ENCODE data around the gene VWA1.

The VWA1 gene

GRCh38 chr1:1437904-1438376 is 2.5 kb downstream of the VWA1 start:
- Histone ChIP-seq H4K5ac (ENCODE audit: low read length) (no peak overlapping the region), H2BK120ac (ENCODE audit: low read depth, low read length) (no peak overlapping the region), H3K56ac (ENCODE audit: low read length) (no peak overlapping the region), H3K36me3 (ENCODE audit: control insufficient read depth, insufficient read depth, low read length) (no peaks in the 10 kb centered on the region), H3K23ac (ENCODE audit: low read length) (no peak overlapping the region), H4K8ac (ENCODE audit: low read depth, low read length) (no peak overlapping the region), H2BK5ac (ENCODE audit: low read length) (no peak overlapping the region), H3K9ac (ENCODE audit: low read length) (peak overlapping the region; percentile 12), H3K4me1 (ENCODE audit: control insufficient read depth, low read depth, low read length) (peaks cover 10% of the 10 kb centered on the region), H3K4me3 (ENCODE audit: low read length) (no peak overlapping the region), H3K4ac (ENCODE audit: low read depth, low read length) (no peak overlapping the region), H3K27me3 (ENCODE audit: insufficient read depth, low read length, poor library complexity) (no peaks in the 10 kb centered on the region), H3K79me1 (ENCODE audit: low read length) (peaks cover 3% of the 10 kb centered on the region), H3K18ac (ENCODE audit: low read length) (no peak overlapping the region), H2BK15ac (replicated peaks; ENCODE audit: low read depth) (no peak overlapping the region), H3K79me2 (ENCODE audit: control insufficient read depth, insufficient read depth, low read length) (peaks cover 19% of the 10 kb centered on the region), H3K27ac (ENCODE audit: low read depth, low read length) (no peak overlapping the region), H2AK5ac (ENCODE audit: low read length) (no peak overlapping the region), H3K4me2 (ENCODE audit: low read length) (no peak overlapping the region)
- DNase-seq = no peak
- WGBS (ENCODE audit: extremely low coverage, insufficient coverage, low lambda C conversion rate) = no CpG with 5 or more reads among the region's 11 CpGs

GRCh38 chr1:1438531-1439381 is 3.3 kb downstream of the VWA1 start:
- no peak overlapping the region for H3K56ac ChIP-seq (ENCODE audit: low read length)
- H2AK5ac ChIP-seq (ENCODE audit: low read length) = no peak overlapping the region
- H3K9ac ChIP-seq (ENCODE audit: low read length) = no peak overlapping the region
- peaks cover 6% of the 10 kb centered on the region for H3K4me1 ChIP-seq (ENCODE audit: control insufficient read depth, low read depth, low read length)
- DNase-seq = no peak
- no peak overlapping the region for H3K4me2 ChIP-seq (ENCODE audit: low read length)
- no peak overlapping the region for H3K4ac ChIP-seq (ENCODE audit: low read depth, low read length)
- H3K36me3 ChIP-seq (ENCODE audit: control insufficient read depth, insufficient read depth, low read length) = no peaks in the 10 kb centered on the region
- H3K79me1 ChIP-seq (ENCODE audit: low read length) = peaks cover 3% of the 10 kb centered on the region
- no peak overlapping the region for H2BK5ac ChIP-seq (ENCODE audit: low read length)
- no peak overlapping the region for H3K23ac ChIP-seq (ENCODE audit: low read length)
- no CpG with 5 or more reads among the region's 45 CpGs for WGBS (ENCODE audit: extremely low coverage, insufficient coverage, low lambda C conversion rate)
- H2BK15ac ChIP-seq (replicated peaks; ENCODE audit: low read depth) = no peak overlapping the region
- H3K27me3 ChIP-seq (ENCODE audit: insufficient read depth, low read length, poor library complexity) = no peaks in the 10 kb centered on the region
- no peak overlapping the region for H3K18ac ChIP-seq (ENCODE audit: low read length)
- no peak overlapping the region for H4K8ac ChIP-seq (ENCODE audit: low read depth, low read length)
- H3K27ac ChIP-seq (ENCODE audit: low read depth, low read length) = no peak overlapping the region
- H3K4me3 ChIP-seq (ENCODE audit: low read length) = no peak overlapping the region
- H3K79me2 ChIP-seq (ENCODE audit: control insufficient read depth, insufficient read depth, low read length) = peaks cover 19% of the 10 kb centered on the region
- no peak overlapping the region for H4K5ac ChIP-seq (ENCODE audit: low read length)
- H2BK120ac ChIP-seq (ENCODE audit: low read depth, low read length) = no peak overlapping the region

GRCh38 chr1:1439546-1440261 is 4.2 kb downstream of the VWA1 start:
- no peak overlapping the region for H3K9ac ChIP-seq (ENCODE audit: low read length)
- peaks cover 19% of the 10 kb centered on the region for H3K79me2 ChIP-seq (ENCODE audit: control insufficient read depth, insufficient read depth, low read length)
- WGBS (ENCODE audit: extremely low coverage, insufficient coverage, low lambda C conversion rate) = no CpG with 5 or more reads among the region's 82 CpGs
- no peak overlapping the region for H3K18ac ChIP-seq (ENCODE audit: low read length)
- no peak overlapping the region for H2BK15ac ChIP-seq (replicated peaks; ENCODE audit: low read depth)
- no peak overlapping the region for H3K4me2 ChIP-seq (ENCODE audit: low read length)
- no peak overlapping the region for H4K8ac ChIP-seq (ENCODE audit: low read depth, low read length)
- no peaks in the 10 kb centered on the region for H3K36me3 ChIP-seq (ENCODE audit: control insufficient read depth, insufficient read depth, low read length)
- H3K27me3 ChIP-seq (ENCODE audit: insufficient read depth, low read length, poor library complexity) = no peaks in the 10 kb centered on the region
- H3K27ac ChIP-seq (ENCODE audit: low read depth, low read length) = no peak overlapping the region
- H3K79me1 ChIP-seq (ENCODE audit: low read length) = peaks cover 3% of the 10 kb centered on the region
- H3K56ac ChIP-seq (ENCODE audit: low read length) = no peak overlapping the region
- DNase-seq = no peak
- H2BK5ac ChIP-seq (ENCODE audit: low read length) = no peak overlapping the region
- H3K4me1 ChIP-seq (ENCODE audit: control insufficient read depth, low read depth, low read length) = peaks cover 5% of the 10 kb centered on the region
- no peak overlapping the region for H2BK120ac ChIP-seq (ENCODE audit: low read depth, low read length)
- H3K4me3 ChIP-seq (ENCODE audit: low read length) = no peak overlapping the region
- no peak overlapping the region for H3K23ac ChIP-seq (ENCODE audit: low read length)
- H3K4ac ChIP-seq (ENCODE audit: low read depth, low read length) = no peak overlapping the region
- no peak overlapping the region for H4K5ac ChIP-seq (ENCODE audit: low read length)
- H2AK5ac ChIP-seq (ENCODE audit: low read length) = no peak overlapping the region

GRCh38 chr1:1440262-1441001 is 4.9 kb downstream of the VWA1 start:
- H2BK120ac ChIP-seq (ENCODE audit: low read depth, low read length) = no peak overlapping the region
- no peak overlapping the region for H3K4me3 ChIP-seq (ENCODE audit: low read length)
- no peak overlapping the region for H3K4me2 ChIP-seq (ENCODE audit: low read length)
- H3K27me3 ChIP-seq (ENCODE audit: insufficient read depth, low read length, poor library complexity) = no peaks in the 10 kb centered on the region
- no peak overlapping the region for H3K23ac ChIP-seq (ENCODE audit: low read length)
- H3K4ac ChIP-seq (ENCODE audit: low read depth, low read length) = no peak overlapping the region
- no peak overlapping the region for H4K8ac ChIP-seq (ENCODE audit: low read depth, low read length)
- H3K18ac ChIP-seq (ENCODE audit: low read length) = no peak overlapping the region
- peaks cover 19% of the 10 kb centered on the region for H3K79me2 ChIP-seq (ENCODE audit: control insufficient read depth, insufficient read depth, low read length)
- no peak overlapping the region for H2BK15ac ChIP-seq (replicated peaks; ENCODE audit: low read depth)
- no peaks in the 10 kb centered on the region for H3K36me3 ChIP-seq (ENCODE audit: control insufficient read depth, insufficient read depth, low read length)
- no CpG with 5 or more reads among the region's 26 CpGs for whole genome bisulfite sequencing (ENCODE audit: extremely low coverage, insufficient coverage, low lambda C conversion rate)
- H4K5ac ChIP-seq (ENCODE audit: low read length) = no peak overlapping the region
- no peak overlapping the region for H3K9ac ChIP-seq (ENCODE audit: low read length)
- no peak overlapping the region for H3K27ac ChIP-seq (ENCODE audit: low read depth, low read length)
- no peak overlapping the region for H2BK5ac ChIP-seq (ENCODE audit: low read length)
- no peak overlapping the region for H2AK5ac ChIP-seq (ENCODE audit: low read length)
- no peaks in the 10 kb centered on the region for H3K4me1 ChIP-seq (ENCODE audit: control insufficient read depth, low read depth, low read length)
- H3K56ac ChIP-seq (ENCODE audit: low read length) = no peak overlapping the region
- no peak for DNase-seq
- H3K79me1 ChIP-seq (ENCODE audit: low read length) = peaks cover 3% of the 10 kb centered on the region

- no peak overlapping the region for H3K4me2 ChIP-seq (ENCODE audit: low read length)
- H3K9ac ChIP-seq (ENCODE audit: low read length) = no peak overlapping the region
- H3K4ac ChIP-seq (ENCODE audit: low read depth, low read length) = no peak overlapping the region
- H2BK15ac ChIP-seq (replicated peaks; ENCODE audit: low read depth) = no peak overlapping the region
- no peak overlapping the region for H3K27ac ChIP-seq (ENCODE audit: low read depth, low read length)
- no peaks in the 10 kb centered on the region for H3K36me3 ChIP-seq (ENCODE audit: control insufficient read depth, insufficient read depth, low read length)
- peaks cover 3% of the 10 kb centered on the region for H3K79me1 ChIP-seq (ENCODE audit: low read length)
- H2BK120ac ChIP-seq (ENCODE audit: low read depth, low read length) = no peak overlapping the region
- no peak overlapping the region for H4K8ac ChIP-seq (ENCODE audit: low read depth, low read length)
- H3K18ac ChIP-seq (ENCODE audit: low read length) = no peak overlapping the region
- no peak overlapping the region for H4K5ac ChIP-seq (ENCODE audit: low read length)
- no peak overlapping the region for H3K56ac ChIP-seq (ENCODE audit: low read length)
- DNase-seq = peak; percentile 42
- no peak overlapping the region for H3K4me3 ChIP-seq (ENCODE audit: low read length)
- no peak overlapping the region for H2BK5ac ChIP-seq (ENCODE audit: low read length)
- no peak overlapping the region for H3K23ac ChIP-seq (ENCODE audit: low read length)
- H3K79me2 ChIP-seq (ENCODE audit: control insufficient read depth, insufficient read depth, low read length) = peaks cover 15% of the 10 kb centered on the region
- no peaks in the 10 kb centered on the region for H3K27me3 ChIP-seq (ENCODE audit: insufficient read depth, low read length, poor library complexity)
- H2AK5ac ChIP-seq (ENCODE audit: low read length) = no peak overlapping the region
- no peaks in the 10 kb centered on the region for H3K4me1 ChIP-seq (ENCODE audit: control insufficient read depth, low read depth, low read length)
- no CpG with 5 or more reads among the region's 29 CpGs for WGBS (ENCODE audit: extremely low coverage, insufficient coverage, low lambda C conversion rate)
These were observed 5.8 kb downstream of the VWA1 start for GRCh38 chr1:1441002-1441888.
